ENCODE results near the gene SUCO. TPM values are rescaled to one million over a fixed set of nuclear protein-coding genes. Genes with fewer than 3 reads are reported as not detected.

The SUCO gene
- polyA plus RNA-seq, 1 of the 3 experiments (the other 2 are of a cell fraction) = 5.4 TPM

DNA sequence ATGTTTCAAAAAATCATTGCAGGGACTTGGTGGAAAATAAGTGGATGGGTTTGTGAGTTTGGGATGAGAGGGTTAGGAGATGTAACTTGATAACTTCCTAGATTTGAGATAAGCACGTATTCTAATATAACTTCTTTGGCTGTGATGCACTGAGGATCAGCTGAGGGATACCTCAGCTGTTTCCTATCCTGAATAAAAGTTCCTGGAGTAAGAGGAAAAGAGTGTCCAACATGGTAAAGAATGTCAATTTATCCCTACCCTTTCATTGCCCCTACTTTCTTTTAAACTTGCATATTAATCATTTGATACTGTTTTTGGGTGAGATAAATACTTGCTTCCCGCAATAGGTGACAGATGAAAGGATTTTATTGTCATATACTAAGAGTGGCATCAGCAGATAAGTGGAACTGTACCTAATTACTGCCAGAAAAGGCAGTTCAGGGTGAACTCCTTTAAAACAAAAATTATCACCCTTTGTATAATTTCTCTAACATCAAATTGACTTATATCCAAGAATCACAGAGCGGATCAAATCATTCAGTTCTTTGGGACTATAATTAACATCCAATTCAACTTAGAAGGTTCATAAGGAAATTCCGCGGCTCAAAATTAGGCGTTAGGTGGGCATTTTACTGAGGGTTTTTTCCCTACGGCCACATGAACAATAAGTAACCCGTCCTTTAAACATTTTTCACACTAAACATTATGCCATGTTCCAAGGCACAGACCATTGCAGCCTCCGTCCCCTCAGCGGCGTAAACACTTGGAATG lies 1.4 kb upstream of the SUCO start (continued):
- TF ChIP-seq, protein P1, sequence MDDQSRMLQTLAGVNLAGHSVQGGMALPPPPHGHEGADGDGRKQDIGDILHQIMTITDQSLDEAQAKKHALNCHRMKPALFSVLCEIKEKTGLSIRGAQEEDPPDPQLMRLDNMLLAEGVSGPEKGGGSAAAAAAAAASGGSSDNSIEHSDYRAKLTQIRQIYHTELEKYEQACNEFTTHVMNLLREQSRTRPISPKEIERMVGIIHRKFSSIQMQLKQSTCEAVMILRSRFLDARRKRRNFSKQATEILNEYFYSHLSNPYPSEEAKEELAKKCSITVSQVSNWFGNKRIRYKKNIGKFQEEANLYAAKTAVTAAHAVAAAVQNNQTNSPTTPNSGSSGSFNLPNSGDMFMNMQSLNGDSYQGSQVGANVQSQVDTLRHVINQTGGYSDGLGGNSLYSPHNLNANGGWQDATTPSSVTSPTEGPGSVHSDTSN (IDR thresholded peaks at IDR 0.05) = no peak
- TF ChIP-seq TCF12 (IDR thresholded peaks at IDR 0.05) (no peak), NRF1 (IDR thresholded peaks at IDR 0.05; ENCODE audit: low read depth, low read length) (no peak), YY1 (IDR thresholded peaks at IDR 0.05; ENCODE audit: low read depth) (no peak)

GRCh38 chr1:172532183-172532699 lies 709 bp upstream of the SUCO start:
- peak overlapping the region; percentile 86 to 99 for H3K27ac ChIP-seq (ENCODE audit: low read depth in 2 of 2, low read length in 1 of 2)
- under 1% methylated on average over 18 of the region's 18 CpGs for WGBS (ENCODE audit: low lambda C conversion rate)
- peak overlapping the region; percentile 89 for H3K9ac ChIP-seq
- POLR2A ChIA-PET = interaction anchor here (0.6 to 1.5 kb wide), 8 partner anchors 10 to 1131 kb away, joined by 3 to 4 read pairs (median 3); no protein-coding TSS in a partner anchor
- H3K4me1 ChIP-seq (ENCODE audit: control insufficient read depth in 1 of 2, insufficient read depth in 2 of 2, low read depth in 1 of 2, low read length in 1 of 2) = peaks cover 0 to 30% of the 10 kb centered on the region in 2 experiments; a peak in 2 of 4 replicates
- no peaks in the 10 kb centered on the region for H3K36me3 ChIP-seq (replicated peaks in 1 of 2; ENCODE audit: control insufficient read depth in 1 of 2, insufficient read depth in 2 of 2, low read length in 1 of 2)
- peak overlapping the region; percentile 84 for H3K4me2 ChIP-seq
- CTCF ChIA-PET = no interaction called here
- H4K20me1 ChIP-seq (ENCODE audit: insufficient read depth) = peaks cover 34% of the 10 kb centered on the region
- peak; percentile 83 for DNase-seq
- H3K27me3 ChIP-seq (ENCODE audit: insufficient read depth) = no peaks in the 10 kb centered on the region
- no peaks in the 10 kb centered on the region for H3K9me3 ChIP-seq
- peaks cover 42% of the 10 kb centered on the region for H3K79me2 ChIP-seq (ENCODE audit: insufficient read depth)
- no peaks in the 10 kb centered on the region for H3K9me2 ChIP-seq
- H3F3A ChIP-seq (replicated peaks; ENCODE audit: insufficient read depth) = peaks cover 10% of the 10 kb centered on the region
- peak overlapping the region; percentile 95 to 97 for H3K4me3 ChIP-seq (ENCODE audit: low read depth in 2 of 2, low read length in 1 of 2)
- peak overlapping the region; percentile 96 for H2AFZ ChIP-seq (ENCODE audit: low read depth)
- TF ChIP-seq NFIC (IDR thresholded peaks at IDR 0.05; ENCODE audit: borderline replicate concordance) (no peak), USF1 (IDR thresholded peaks at IDR 0.05; ENCODE audit: borderline replicate concordance, low read depth) (no peak), ELF1 (IDR thresholded peaks at IDR 0.05) (no peak), MEF2A (IDR thresholded peaks at IDR 0.05; ENCODE audit: borderline replicate concordance, low read depth) (no peak), POLR2AphosphoS5 (IDR thresholded peaks at IDR 0.05; ENCODE audit: low read depth, low read length) (peak; percentile 96), CTCF (IDR thresholded peaks at IDR 0.05) (no peak), FOSL2 (IDR thresholded peaks at IDR 0.05; ENCODE audit: borderline replicate concordance, low read depth) (no peak), GATA2 (CRISPR knock-in tag; IDR thresholded peaks at IDR 0.05) (no peak), RAD21 (IDR thresholded peaks at IDR 0.05; ENCODE audit: low read length) (no peak), JUND (IDR thresholded peaks at IDR 0.05) (no peak), NRF1 (IDR thresholded peaks at IDR 0.05; ENCODE audit: low read depth, low read length) (no peak), RCOR1 (IDR thresholded peaks at IDR 0.05; ENCODE audit: low read length) (no peak), EZH2phosphoT487 (IDR thresholded peaks at IDR 0.05; ENCODE audit: borderline replicate concordance, low read depth) (no peak), REST (IDR thresholded peaks at IDR 0.05; ENCODE audit: low read depth, low read length) (no peak), MXI1 (IDR thresholded peaks at IDR 0.05; ENCODE audit: low read depth, low read length) (peak; percentile 67; the same call in 1 of the 2 replicates), TCF12 (IDR thresholded peaks at IDR 0.05) (no peak), IRF3 (IDR thresholded peaks at IDR 0.05; ENCODE audit: low read depth, low read length) (peak; percentile 46; the same call in 1 of the 2 replicates)
- TF ChIP-seq, protein P2, sequence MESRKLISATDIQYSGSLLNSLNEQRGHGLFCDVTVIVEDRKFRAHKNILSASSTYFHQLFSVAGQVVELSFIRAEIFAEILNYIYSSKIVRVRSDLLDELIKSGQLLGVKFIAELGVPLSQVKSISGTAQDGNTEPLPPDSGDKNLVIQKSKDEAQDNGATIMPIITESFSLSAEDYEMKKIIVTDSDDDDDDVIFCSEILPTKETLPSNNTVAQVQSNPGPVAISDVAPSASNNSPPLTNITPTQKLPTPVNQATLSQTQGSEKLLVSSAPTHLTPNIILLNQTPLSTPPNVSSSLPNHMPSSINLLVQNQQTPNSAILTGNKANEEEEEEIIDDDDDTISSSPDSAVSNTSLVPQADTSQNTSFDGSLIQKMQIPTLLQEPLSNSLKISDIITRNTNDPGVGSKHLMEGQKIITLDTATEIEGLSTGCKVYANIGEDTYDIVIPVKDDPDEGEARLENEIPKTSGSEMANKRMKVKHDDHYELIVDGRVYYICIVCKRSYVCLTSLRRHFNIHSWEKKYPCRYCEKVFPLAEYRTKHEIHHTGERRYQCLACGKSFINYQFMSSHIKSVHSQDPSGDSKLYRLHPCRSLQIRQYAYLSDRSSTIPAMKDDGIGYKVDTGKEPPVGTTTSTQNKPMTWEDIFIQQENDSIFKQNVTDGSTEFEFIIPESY (IDR thresholded peaks at IDR 0.05; ENCODE audit: borderline replicate concordance, low read depth) = no peak

Data from SK-N-SH (cell line).